ENCODE data around the gene NPHP1.
"Not testable (repeated sequence)": the region's sequence is repeated elsewhere in the genome, so short reads cannot be mapped to it uniquely, and the experiment has no call there.

NPHP1 gene

DNA sequence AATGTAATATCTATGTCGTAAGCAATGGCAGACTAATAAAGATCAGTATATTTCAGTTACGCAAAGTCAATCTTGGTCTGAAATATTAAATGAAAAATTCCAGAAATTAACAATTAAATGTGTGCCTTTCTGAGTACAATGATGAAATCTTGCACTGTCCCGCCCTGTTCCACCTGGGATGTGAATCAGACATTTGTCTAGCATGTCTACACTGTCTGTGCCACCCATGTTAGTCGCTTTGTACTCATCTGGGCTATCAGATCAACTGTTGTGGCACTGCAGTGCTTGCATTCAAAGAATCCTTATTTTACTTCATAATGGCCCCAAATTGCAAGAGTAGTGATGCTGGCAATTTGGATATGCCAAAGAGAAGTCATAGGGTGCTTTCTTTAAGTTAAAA is 114.6 kb downstream of the NPHP1 start:
- H3K9ac ChIP-seq; H3K36me3 ChIP-seq (ENCODE audit: insufficient read depth); H3K79me2 ChIP-seq (ENCODE audit: insufficient read depth, low read depth); H3K27ac ChIP-seq; H3K27me3 ChIP-seq (ENCODE audit: insufficient read depth, low read depth); H4K20me1 ChIP-seq (ENCODE audit: insufficient read depth); H3K4me1 ChIP-seq (ENCODE audit: low read depth, poor library complexity, severe bottlenecking); H3K4me2 ChIP-seq; H3K4me3 ChIP-seq (IDR thresholded peaks at IDR 0.05; ENCODE audit: insufficient read depth, low read depth, low read length); H2AFZ ChIP-seq (ENCODE audit: low read depth): not testable (repeated sequence)

DNA sequence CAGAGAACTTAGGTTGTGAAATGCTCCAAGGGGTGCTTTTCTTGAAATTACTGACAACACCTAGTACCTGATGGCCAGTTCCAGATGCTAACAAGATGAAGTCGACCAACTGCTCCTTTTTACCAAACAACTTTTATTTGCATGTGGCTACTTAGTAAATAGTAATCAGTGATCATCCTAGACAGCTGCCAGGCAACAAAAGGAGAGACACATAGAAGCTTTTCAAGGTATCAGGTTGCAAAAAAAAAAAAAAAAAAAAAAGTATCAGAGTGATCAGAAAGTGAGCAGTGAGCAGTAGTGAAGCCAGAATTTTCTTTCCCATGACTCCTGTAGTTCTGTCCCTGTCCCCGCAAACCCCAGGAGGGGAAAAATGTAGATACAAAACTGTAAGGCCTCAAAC is 121.1 kb downstream of the NPHP1 start:
- not testable (repeated sequence) for H3K9ac ChIP-seq; H3K4me2 ChIP-seq; H3K4me1 ChIP-seq (ENCODE audit: low read depth, poor library complexity, severe bottlenecking); H4K20me1 ChIP-seq (ENCODE audit: insufficient read depth); H3K36me3 ChIP-seq (ENCODE audit: insufficient read depth); H3K27ac ChIP-seq; H2AFZ ChIP-seq (ENCODE audit: low read depth); H3K4me3 ChIP-seq (IDR thresholded peaks at IDR 0.05; ENCODE audit: insufficient read depth, low read depth, low read length); H3K27me3 ChIP-seq (ENCODE audit: insufficient read depth, low read depth); H3K79me2 ChIP-seq (ENCODE audit: insufficient read depth, low read depth)

DNA sequence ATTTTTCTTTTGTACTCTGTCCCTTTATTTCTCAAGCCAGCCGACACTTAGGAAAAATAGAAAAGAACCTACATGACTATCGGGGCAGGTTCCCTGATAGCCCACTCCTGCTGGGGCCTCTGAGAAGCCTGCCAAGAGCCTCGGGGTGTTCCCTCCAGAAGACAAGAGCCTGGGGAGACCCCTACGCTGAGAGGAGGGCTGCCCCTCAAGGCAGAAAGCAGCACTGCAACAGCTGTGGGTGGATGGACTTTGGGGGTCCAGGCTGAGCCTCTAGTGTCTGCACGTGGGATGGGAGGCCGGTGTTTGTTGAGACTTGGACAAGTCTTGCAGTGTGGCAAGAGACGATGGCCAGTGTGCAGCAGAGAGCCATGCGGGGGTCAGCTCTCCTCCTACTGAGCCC is 121.7 kb downstream of the NPHP1 start:
- H3K4me2 ChIP-seq; H3K36me3 ChIP-seq (ENCODE audit: insufficient read depth); H3K4me1 ChIP-seq (ENCODE audit: low read depth, poor library complexity, severe bottlenecking); H3K9ac ChIP-seq; H3K4me3 ChIP-seq (IDR thresholded peaks at IDR 0.05; ENCODE audit: insufficient read depth, low read depth, low read length); H3K27me3 ChIP-seq (ENCODE audit: insufficient read depth, low read depth); H4K20me1 ChIP-seq (ENCODE audit: insufficient read depth); H2AFZ ChIP-seq (ENCODE audit: low read depth); H3K79me2 ChIP-seq (ENCODE audit: insufficient read depth, low read depth); H3K27ac ChIP-seq: not testable (repeated sequence)

DNA sequence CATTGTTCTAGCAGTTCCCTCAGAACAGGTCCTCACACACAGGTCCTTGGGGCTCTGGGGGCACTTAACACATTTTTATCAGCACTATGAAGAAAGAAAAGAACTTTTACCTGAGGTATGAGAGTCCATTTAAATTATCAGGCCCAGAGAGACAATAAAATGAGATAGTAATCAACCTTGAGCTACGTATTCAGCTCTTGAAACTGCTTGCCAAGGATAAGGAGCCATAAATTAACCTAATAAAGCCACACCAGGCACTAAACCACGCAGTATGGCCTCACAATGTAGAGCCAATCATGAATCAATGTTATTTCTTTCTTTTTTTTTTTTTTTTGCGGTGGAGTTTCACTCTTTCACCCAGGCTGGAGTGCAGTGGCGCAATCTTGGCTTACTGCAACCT is 126.7 kb downstream of the NPHP1 start:
- not testable (repeated sequence) for H3K36me3 ChIP-seq (ENCODE audit: insufficient read depth); H2AFZ ChIP-seq (ENCODE audit: low read depth); H3K27ac ChIP-seq; H3K79me2 ChIP-seq (ENCODE audit: insufficient read depth, low read depth); H3K4me1 ChIP-seq (ENCODE audit: low read depth, poor library complexity, severe bottlenecking); H4K20me1 ChIP-seq (ENCODE audit: insufficient read depth); H3K4me3 ChIP-seq (IDR thresholded peaks at IDR 0.05; ENCODE audit: insufficient read depth, low read depth, low read length); H3K9ac ChIP-seq; H3K27me3 ChIP-seq (ENCODE audit: insufficient read depth, low read depth); H3K4me2 ChIP-seq

DNA sequence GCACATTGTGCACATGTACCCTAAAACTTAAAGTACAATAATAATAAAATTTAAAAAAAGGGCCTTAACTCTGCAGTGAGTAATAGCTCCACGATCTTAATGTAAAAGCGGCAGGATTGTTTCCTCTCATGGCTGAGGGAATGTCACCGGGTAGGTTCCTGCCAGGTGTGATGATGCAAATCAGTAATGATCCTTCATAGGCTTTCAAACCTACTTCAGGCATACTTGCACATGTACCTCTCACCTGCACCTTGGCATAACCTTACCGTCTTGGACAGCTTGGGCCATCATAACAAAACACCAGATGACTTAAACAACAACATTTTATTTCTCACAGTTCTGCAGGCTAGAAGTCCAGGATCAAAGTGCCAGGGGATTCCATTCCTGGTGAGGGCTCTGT is 128.9 kb downstream of the NPHP1 start:
- H2AFZ ChIP-seq (ENCODE audit: low read depth); H3K36me3 ChIP-seq (ENCODE audit: insufficient read depth); H4K20me1 ChIP-seq (ENCODE audit: insufficient read depth); H3K27ac ChIP-seq; H3K79me2 ChIP-seq (ENCODE audit: insufficient read depth, low read depth); H3K4me3 ChIP-seq (IDR thresholded peaks at IDR 0.05; ENCODE audit: insufficient read depth, low read depth, low read length); H3K4me1 ChIP-seq (ENCODE audit: low read depth, poor library complexity, severe bottlenecking); H3K9ac ChIP-seq; H3K4me2 ChIP-seq; H3K27me3 ChIP-seq (ENCODE audit: insufficient read depth, low read depth): not testable (repeated sequence)

Data from KMS-11 (cell line).